Activated CD8-positive, alpha-beta T cell treated with anti-CD3 and anti-CD28 coated beads, Interleukin-2, amount 10 ng/mL, durations not matched to agents 7 days and 5 days (primary cell): Measurements from ENCODE around the gene HSD17B2. TPM values are rescaled to one million over a fixed set of nuclear protein-coding genes. Genes with fewer than 3 reads are reported as not detected.
A peak's percentile ranks its signal among the peaks of the same experiment; 100 is the strongest.

Experiments used
- ATAC-seq: fragments of 150-1000 bp; cut with Tn5 transposase; one replicate; pipeline ENCODE4 v1.10.0; 2021; ENCODE audit warnings: moderate library complexity
- CTCF ChIA-PET: fragments of 350-600 bp; sonication (Branson Sonifier 250); formaldehyde crosslinking; loops from one replicate; lab custom pipeline; 2021; ENCODE audit warnings: antibody characterized with exemption; lab: Charles Lee
- POLR2A ChIA-PET: fragments of 350-600 bp; sonication (Branson Sonifier 250); formaldehyde crosslinking; loops from one replicate; lab custom pipeline; 2021; ENCODE audit warnings: antibody characterized with exemption; lab: Charles Lee
- DNase-seq: peaks from one replicate; pipeline ENCODE4 v3.0.0-alpha.2; 2020
- H3K27ac Mint-ChIP-seq: one replicate; pipeline ENCODE4 v1.8.0; 2021; ENCODE audit warnings: mild to moderate bottlenecking, mixed read lengths
- H3K27me3 Mint-ChIP-seq: one replicate; pipeline ENCODE4 v1.8.0; 2021; ENCODE audit warnings: low read depth, mixed read lengths
- H3K36me3 Mint-ChIP-seq: one replicate; pipeline ENCODE4 v1.8.0; 2021; ENCODE audit warnings: low read depth, mixed read lengths
- H3K4me1 Mint-ChIP-seq: one replicate; pipeline ENCODE4 v1.8.0; 2021; ENCODE audit warnings: low read depth, mixed read lengths
- H3K4me3 Mint-ChIP-seq: one replicate; pipeline ENCODE4 v1.8.0; 2021; ENCODE audit warnings: mild to moderate bottlenecking, mixed read lengths
- H3K9me3 Mint-ChIP-seq: one replicate; pipeline ENCODE4 v1.8.0; 2022; ENCODE audit warnings: mixed read lengths; ENCODE audit not compliant: insufficient read depth
- total RNA-seq, 2 experiments: library from RNA; stranded (reverse); gene quantifications; one replicate each; pipeline ENCODE4 v1.2.3, GENCODE V29; 2021

Gene HSD17B2
- total RNA-seq, 2 experiments from 2014 or later = not detected

DNA sequence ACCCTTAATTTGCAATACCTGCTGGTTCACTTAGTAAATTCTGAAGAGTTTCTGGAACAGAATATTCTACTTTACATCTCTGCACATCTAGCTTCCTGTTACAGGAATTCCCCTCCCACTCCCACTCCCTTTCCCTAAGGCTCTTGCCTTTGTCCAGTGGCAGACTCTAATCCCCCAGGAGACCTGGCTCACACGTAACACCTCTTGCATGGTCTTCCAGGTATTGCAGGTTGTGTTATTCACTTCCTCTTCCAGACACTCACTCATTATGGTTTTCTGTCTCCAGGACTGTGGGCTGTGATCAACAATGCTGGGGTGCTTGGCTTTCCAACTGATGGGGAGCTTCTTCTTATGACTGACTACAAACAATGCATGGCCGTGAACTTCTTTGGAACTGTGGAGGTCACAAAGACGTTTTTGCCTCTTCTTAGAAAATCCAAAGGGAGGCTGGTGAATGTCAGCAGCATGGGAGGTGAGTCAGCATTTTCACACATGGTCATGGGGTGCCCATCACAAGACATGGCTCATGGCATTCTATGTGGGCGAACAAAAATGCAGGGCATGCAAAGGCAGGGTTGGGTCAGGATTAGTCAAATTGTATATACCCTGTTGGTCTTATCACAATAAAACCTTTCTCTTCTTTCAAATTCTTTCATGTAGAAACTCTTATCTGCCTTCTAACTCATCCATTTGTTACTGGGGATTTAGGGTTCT, 35.8 kb downstream of the HSD17B2 start:
- ATAC-seq (no peak), DNase-seq (no peak)
- ChIA-PET POLR2A (no interaction called here), CTCF (interaction anchor here (1.1 kb wide), 1 partner anchor 9 kb away, joined by 4 read pairs; no protein-coding TSS in a partner anchor)
- Mint-ChIP-seq H3K27me3 (peaks cover 19% of the 10 kb centered on the region), H3K4me3 (no peak overlapping the region), H3K27ac (no peak overlapping the region), H3K36me3 (peaks cover 2% of the 10 kb centered on the region), H3K9me3 (no peaks in the 10 kb centered on the region), H3K4me1 (no peaks in the 10 kb centered on the region)

DNA sequence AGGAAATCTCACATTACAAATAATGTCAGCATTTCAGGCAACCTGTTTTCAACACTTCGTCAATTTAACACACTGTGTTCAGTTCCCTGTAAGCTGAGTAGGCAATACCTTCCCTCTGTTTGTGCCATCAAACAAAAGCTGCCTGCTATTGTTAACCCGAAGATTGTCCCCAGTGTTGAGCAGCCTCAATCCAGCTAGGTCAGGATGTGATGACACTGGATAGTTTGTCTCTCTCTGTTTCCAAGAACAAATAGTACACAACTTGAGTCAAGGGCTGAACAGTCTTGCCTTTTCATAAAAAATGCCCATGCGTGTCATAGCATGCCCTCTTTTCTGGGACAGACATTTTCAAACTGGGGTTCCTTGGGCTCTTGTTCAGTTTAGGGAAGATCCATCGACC, 36.4 kb downstream of the HSD17B2 start:
- H3K36me3 Mint-ChIP-seq = peaks cover 2% of the 10 kb centered on the region
- no peaks in the 10 kb centered on the region for H3K9me3 Mint-ChIP-seq
- peaks cover 19% of the 10 kb centered on the region for H3K27me3 Mint-ChIP-seq
- no peaks in the 10 kb centered on the region for H3K4me1 Mint-ChIP-seq
- DNase-seq (no peak), ATAC-seq (no peak)
- POLR2A ChIA-PET = no interaction called here
- H3K27ac Mint-ChIP-seq = no peak overlapping the region
- CTCF ChIA-PET = no interaction called here
- H3K4me3 Mint-ChIP-seq = no peak overlapping the region

GRCh38 chr16:82072313-82072712, 37.3 kb downstream of the HSD17B2 start:
- Mint-ChIP-seq H3K4me3 (no peak overlapping the region), H3K4me1 (no peaks in the 10 kb centered on the region), H3K27me3 (peaks cover 21% of the 10 kb centered on the region), H3K36me3 (peaks cover 2% of the 10 kb centered on the region), H3K27ac (no peak overlapping the region), H3K9me3 (no peaks in the 10 kb centered on the region)
- DNase-seq (no peak), ATAC-seq (no peak)
- POLR2A ChIA-PET = no interaction called here
- CTCF ChIA-PET = no interaction called here

DNA sequence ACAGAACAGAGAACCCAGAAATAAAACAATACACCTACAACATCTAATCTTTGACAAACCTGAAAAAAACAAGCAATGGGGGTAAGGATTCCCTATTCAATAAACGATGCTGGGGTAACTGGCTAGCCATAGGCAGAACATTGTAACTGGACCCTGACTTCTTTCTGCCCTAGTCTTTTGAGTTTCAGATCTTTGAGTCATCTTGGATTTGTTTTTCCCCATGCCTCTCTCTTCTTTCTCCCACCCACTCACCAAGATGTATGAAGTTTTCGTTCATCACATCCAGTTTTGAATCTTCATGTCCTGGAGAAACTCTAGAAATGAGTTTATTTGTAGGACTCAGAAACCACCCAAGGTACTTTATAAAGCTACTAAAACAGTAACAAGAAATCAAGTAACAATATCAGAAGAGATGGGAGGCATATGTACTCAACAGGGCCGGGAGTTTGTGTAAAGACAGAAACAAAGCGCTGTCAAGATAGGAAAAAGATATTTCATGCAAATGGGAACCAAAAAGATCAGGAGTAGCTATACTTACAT, 39.0 kb downstream of the HSD17B2 start:
- Mint-ChIP-seq H3K4me3 (no peak overlapping the region), H3K27ac (no peak overlapping the region), H3K9me3 (no peaks in the 10 kb centered on the region), H3K27me3 (peaks cover 30% of the 10 kb centered on the region), H3K4me1 (no peaks in the 10 kb centered on the region), H3K36me3 (peaks cover 2% of the 10 kb centered on the region)
- CTCF ChIA-PET = interaction anchor here (1.3 kb wide), 1 partner anchor 8 kb away, joined by 4 read pairs; no protein-coding TSS in a partner anchor
- no peak for DNase-seq
- POLR2A ChIA-PET = no interaction called here
- ATAC-seq = no peak

DNA sequence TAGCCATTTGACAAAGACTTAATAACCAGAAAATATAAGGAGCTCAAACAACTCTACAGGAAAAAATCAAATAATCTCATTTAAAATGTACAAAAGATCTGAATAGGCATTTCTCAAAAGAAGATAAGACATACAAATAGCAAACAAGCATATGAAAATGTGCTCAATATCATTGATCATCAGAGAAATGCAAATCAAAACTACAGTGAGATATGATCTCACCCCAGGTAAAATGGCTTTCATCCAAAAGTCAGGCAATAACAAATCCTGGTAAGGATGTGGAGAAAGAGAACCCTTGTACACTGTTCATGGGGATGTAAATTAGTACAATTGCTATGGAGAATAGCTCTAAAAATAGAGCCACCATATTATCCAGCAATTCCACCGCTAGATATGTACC, 43.1 kb downstream of the HSD17B2 start:
- no peaks in the 10 kb centered on the region for H3K9me3 Mint-ChIP-seq
- no peak overlapping the region for H3K4me3 Mint-ChIP-seq
- no peak overlapping the region for H3K27ac Mint-ChIP-seq
- peaks cover 11% of the 10 kb centered on the region for H3K4me1 Mint-ChIP-seq
- ChIA-PET POLR2A (no interaction called here), CTCF (no interaction called here)
- peaks cover 2% of the 10 kb centered on the region for H3K36me3 Mint-ChIP-seq
- ATAC-seq (no peak), DNase-seq (no peak)
- peaks cover 39% of the 10 kb centered on the region for H3K27me3 Mint-ChIP-seq

- POLR2A ChIA-PET = no interaction called here
- H3K36me3 Mint-ChIP-seq = peaks cover 2% of the 10 kb centered on the region
- CTCF ChIA-PET = no interaction called here
- no peak overlapping the region for H3K27ac Mint-ChIP-seq
- peaks cover 12% of the 10 kb centered on the region for H3K4me1 Mint-ChIP-seq
- no peak overlapping the region for H3K4me3 Mint-ChIP-seq
- H3K9me3 Mint-ChIP-seq = no peaks in the 10 kb centered on the region
- H3K27me3 Mint-ChIP-seq = peaks cover 32% of the 10 kb centered on the region
- no peak for DNase-seq
- ATAC-seq = no peak
These were observed 44.8 kb downstream of the HSD17B2 start for GRCh38 chr16:82079892-82080291.

DNA sequence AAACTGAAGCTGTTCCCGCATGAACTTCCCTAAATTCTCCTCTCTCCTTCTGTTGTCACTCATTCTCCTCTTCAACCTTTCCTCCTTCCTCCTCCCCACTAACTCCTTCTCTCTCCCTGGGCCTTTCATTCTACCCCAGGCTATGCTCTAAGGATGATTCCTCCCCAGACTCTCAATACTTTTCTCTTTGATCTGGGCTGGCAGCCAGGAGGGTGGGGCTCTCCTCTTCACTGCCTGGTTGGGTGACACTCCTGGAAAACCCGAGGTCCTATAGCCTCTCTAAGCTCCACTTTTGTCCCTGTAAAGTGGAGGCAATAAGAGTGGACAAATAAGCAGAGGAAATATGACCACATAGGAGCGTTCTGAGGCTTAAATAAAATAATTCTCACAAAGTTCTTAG, 46.2 kb downstream of the HSD17B2 start:
- no peaks in the 10 kb centered on the region for H3K36me3 Mint-ChIP-seq
- H3K27me3 Mint-ChIP-seq = peaks cover 33% of the 10 kb centered on the region
- H3K9me3 Mint-ChIP-seq = no peaks in the 10 kb centered on the region

GRCh38 chr16:82082097-82082496, 47.0 kb downstream of the HSD17B2 start:
- H3K4me1 Mint-ChIP-seq = peaks cover 12% of the 10 kb centered on the region
- no peaks in the 10 kb centered on the region for H3K9me3 Mint-ChIP-seq
- ChIA-PET CTCF (interaction anchor here (1.0 to 1.4 kb wide), 4 partner anchors 9 to 192 kb away, joined by 3 to 6 read pairs (median 4); no protein-coding TSS in a partner anchor), POLR2A (interaction anchor here (1.2 kb wide), 1 partner anchor 88 kb away, joined by 3 read pairs; the partner anchor contains the start of gene MPHOSPH6)
- H3K27ac Mint-ChIP-seq = no peak overlapping the region
- DNase-seq (no peak), ATAC-seq (no peak)
- H3K36me3 Mint-ChIP-seq = no peaks in the 10 kb centered on the region
- H3K4me3 Mint-ChIP-seq = no peak overlapping the region
- H3K27me3 Mint-ChIP-seq = peaks cover 34% of the 10 kb centered on the region

More for the DNA sequence above, 46.2 kb downstream of the HSD17B2 start:
- ChIA-PET CTCF (interaction anchor here (1.4 kb wide), 1 partner anchor 149 kb away, joined by 6 read pairs; no protein-coding TSS in a partner anchor), POLR2A (interaction anchor here (0.6 kb wide), 1 partner anchor 1456 kb away, joined by 3 read pairs; no protein-coding TSS in a partner anchor)
- DNase-seq (no peak), ATAC-seq (no peak)
- peaks cover 12% of the 10 kb centered on the region for H3K4me1 Mint-ChIP-seq
- H3K27ac Mint-ChIP-seq = no peak overlapping the region
- no peak overlapping the region for H3K4me3 Mint-ChIP-seq

DNA sequence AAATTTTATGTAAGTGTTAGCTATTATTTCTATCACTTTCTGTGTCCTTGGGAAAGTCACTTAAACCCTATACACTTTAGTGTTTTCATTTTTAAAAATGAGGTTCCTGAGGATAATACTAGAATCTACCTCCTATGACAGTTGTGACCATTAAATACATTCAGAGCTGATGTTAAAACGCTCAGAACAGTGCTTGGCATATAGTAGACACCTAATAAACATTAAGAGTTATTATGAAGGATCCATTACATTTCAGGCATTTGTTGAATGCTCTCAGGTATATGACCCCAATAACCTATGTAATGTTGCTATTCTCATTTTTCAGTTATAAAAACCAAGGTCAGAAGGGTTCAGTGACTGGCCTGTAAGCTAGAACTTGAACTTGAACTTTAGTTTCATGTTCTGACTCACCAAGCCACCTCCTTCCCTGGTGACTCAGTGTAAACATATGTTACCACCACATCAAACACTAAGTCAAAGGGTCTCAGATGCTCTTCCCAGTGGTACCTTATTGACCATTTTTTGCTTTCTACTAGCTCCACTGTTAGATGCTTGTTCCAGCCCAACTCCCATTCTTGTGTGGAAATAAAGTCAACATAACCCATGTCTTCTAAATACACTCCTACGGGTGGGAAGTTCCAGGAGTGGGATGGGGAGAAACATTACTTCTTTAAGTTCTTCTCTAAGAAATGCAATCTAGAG, 47.6 kb downstream of the HSD17B2 start:
- H3K27ac Mint-ChIP-seq = no peak overlapping the region
- POLR2A ChIA-PET = interaction anchor here (1.2 kb wide), 1 partner anchor 87 kb away, joined by 3 read pairs; the partner anchor contains the start of gene MPHOSPH6

DNA sequence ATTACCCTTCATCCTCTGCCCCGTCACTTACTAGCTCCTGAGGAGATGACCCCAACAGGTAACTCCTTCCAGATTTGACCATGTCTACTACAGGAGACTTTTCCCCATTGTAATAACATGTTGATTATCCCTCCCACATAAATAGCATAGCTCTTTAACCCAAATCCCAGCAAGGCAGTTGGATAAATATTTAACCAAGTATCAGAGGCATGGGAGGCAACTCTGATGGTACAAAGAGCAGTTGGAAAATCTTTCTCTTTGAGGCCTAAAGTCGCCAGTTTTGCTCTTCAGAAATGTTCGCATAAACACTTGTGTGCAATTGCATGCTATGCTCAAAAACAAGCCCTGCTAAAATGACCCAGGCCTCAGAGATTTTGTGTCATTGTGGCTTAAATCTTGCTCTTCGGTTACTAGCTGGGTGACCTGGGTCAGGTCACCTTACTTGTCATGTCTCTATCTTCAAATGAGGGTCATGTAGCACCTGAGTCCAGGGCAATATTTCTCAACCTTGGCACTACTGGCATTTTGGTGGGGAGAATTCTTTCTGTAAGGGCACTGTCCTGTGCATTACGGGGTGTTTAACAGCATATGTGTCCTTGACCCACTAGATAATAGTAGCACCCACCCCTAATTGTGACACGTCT, 48.8 kb downstream of the HSD17B2 start:
- Mint-ChIP-seq H3K4me1 (peaks cover 12% of the 10 kb centered on the region), H3K27ac (no peak overlapping the region), H3K9me3 (no peaks in the 10 kb centered on the region), H3K4me3 (no peak overlapping the region), H3K27me3 (peaks cover 27% of the 10 kb centered on the region), H3K36me3 (no peaks in the 10 kb centered on the region)
- no peak for DNase-seq
- ATAC-seq = no peak
- CTCF ChIA-PET = no interaction called here
- POLR2A ChIA-PET = no interaction called here

More for the DNA sequence above, 47.6 kb downstream of the HSD17B2 start:
- no peak overlapping the region for H3K4me3 Mint-ChIP-seq
- CTCF ChIA-PET = interaction anchor here (1.0 to 1.4 kb wide), 4 partner anchors 9 to 193 kb away, joined by 3 to 6 read pairs (median 4); no protein-coding TSS in a partner anchor
- DNase-seq (peak; percentile 46), ATAC-seq (peak; percentile 87)
- H3K36me3 Mint-ChIP-seq = no peaks in the 10 kb centered on the region
- H3K27me3 Mint-ChIP-seq = peaks cover 35% of the 10 kb centered on the region
- no peaks in the 10 kb centered on the region for H3K9me3 Mint-ChIP-seq
- peaks cover 12% of the 10 kb centered on the region for H3K4me1 Mint-ChIP-seq

DNA sequence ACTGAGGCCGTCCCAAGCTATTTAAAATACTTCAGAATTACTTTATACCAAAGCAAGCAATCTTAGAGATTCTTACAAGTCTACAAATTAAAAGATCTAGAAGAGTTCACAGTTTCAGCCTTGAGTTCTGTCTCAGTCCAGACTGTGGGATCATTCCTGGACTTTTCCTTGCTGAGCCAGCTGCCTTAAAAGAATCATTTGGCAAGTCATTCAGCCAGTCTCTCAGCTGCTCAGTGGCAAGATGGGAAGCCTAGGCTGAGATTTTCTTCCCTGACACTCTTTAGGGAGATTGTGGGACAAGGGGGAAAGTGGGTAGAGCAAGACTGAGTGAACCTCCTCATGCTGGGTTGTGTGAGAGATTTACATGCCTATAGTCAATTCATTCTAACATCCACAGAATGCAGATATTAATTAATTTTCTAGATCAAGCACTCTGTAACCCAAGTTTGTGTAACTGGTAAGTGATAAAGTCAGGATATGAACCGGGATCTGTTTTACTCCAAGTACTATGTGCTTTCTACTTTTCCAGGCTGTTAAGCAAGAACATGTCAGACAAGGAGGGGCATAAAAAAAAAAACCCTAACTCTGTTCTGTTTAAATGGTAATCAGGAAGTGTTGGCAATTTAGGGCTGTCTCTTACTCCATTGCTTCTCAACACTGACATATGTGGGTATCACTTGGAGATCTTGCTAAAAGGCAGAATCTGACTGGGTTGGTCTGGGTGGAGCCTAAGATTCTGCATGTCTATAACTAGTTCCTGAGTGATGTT, 50.1 kb downstream of the HSD17B2 start:
- no peak for ATAC-seq
- peaks cover 12% of the 10 kb centered on the region for H3K4me1 Mint-ChIP-seq
- peaks cover 18% of the 10 kb centered on the region for H3K27me3 Mint-ChIP-seq
- H3K4me3 Mint-ChIP-seq = no peak overlapping the region
- no peaks in the 10 kb centered on the region for H3K36me3 Mint-ChIP-seq
- H3K9me3 Mint-ChIP-seq = no peaks in the 10 kb centered on the region
- DNase-seq = no peak
- ChIA-PET POLR2A (no interaction called here), CTCF (no interaction called here)
- H3K27ac Mint-ChIP-seq = no peak overlapping the region
